Mesenchymal stem cell (in vitro differentiated cells and primary cell): ENCODE measurements around the gene MYL5.
"Not testable (repeated sequence)": the region's sequence is repeated elsewhere in the genome, so short reads cannot be mapped to it uniquely, and the experiment has no call there.

Experiments
- DNase-seq: peaks from one replicate; pipeline ENCODE4 v3.0.0-alpha.2; 2013
- H2AFZ ChIP-seq: one replicate; pipeline ENCODE4 v1.6.1; 2013; ENCODE audit warnings: low read depth, mild to moderate bottlenecking, control low read depth, inconsistent platforms, low read length, moderate library complexity
- H2AK5ac ChIP-seq: 2 replicates; pipeline ENCODE4 v1.6.1; 2013; ENCODE audit warnings: low read length, moderate library complexity, mild to moderate bottlenecking, inconsistent platforms; ENCODE audit not compliant: severe bottlenecking
- H2BK120ac ChIP-seq: one replicate; pipeline ENCODE4 v1.6.1; 2013; ENCODE audit warnings: low read depth, mild to moderate bottlenecking, inconsistent platforms, low read length, moderate library complexity
- H2BK12ac ChIP-seq, 2 experiments: one replicate each; pipeline ENCODE4 v1.6.1; 2013; ENCODE audit warnings: inconsistent platforms in 2 of 2, low read length in 2 of 2, mild to moderate bottlenecking in 2 of 2, moderate library complexity in 2 of 2, control low read depth in 1 of 2
- H2BK15ac ChIP-seq: one replicate; pipeline ENCODE4 v1.6.1; 2013; ENCODE audit warnings: mild to moderate bottlenecking, low read depth, inconsistent platforms; ENCODE audit not compliant: poor library complexity, severe bottlenecking
- H2BK5ac ChIP-seq: 2 replicates; pipeline ENCODE4 v1.6.1; 2013; ENCODE audit warnings: low read depth, mild to moderate bottlenecking, low read length, control low read depth, inconsistent platforms; ENCODE audit not compliant: poor library complexity, severe bottlenecking
- H3K14ac ChIP-seq, 2 experiments: one replicate each; pipeline ENCODE4 v1.6.1; 2013; ENCODE audit warnings: inconsistent platforms in 2 of 2, low read length in 2 of 2, control low read depth in 1 of 2, mild to moderate bottlenecking in 1 of 2, moderate library complexity in 1 of 2
- H3K18ac ChIP-seq, 2 experiments: one replicate each; pipeline ENCODE4 v1.6.1; 2013; ENCODE audit warnings: inconsistent platforms in 2 of 2, low read length in 2 of 2, control low read depth in 1 of 2, low read depth in 1 of 2, mild to moderate bottlenecking in 1 of 2
- H3K23ac ChIP-seq, 2 experiments: one replicate each; pipeline ENCODE4 v1.6.1; 2013; ENCODE audit warnings: inconsistent platforms in 2 of 2, low read length in 2 of 2, mild to moderate bottlenecking in 2 of 2, moderate library complexity in 2 of 2, control low read depth in 1 of 2
- H3K27ac ChIP-seq: 2 replicates; pipeline ENCODE4 v1.5.1; 2013; ENCODE audit warnings: mild to moderate bottlenecking, moderate library complexity, low read length, control low read depth, inconsistent platforms; ENCODE audit not compliant: poor library complexity, severe bottlenecking
- H3K27me3 ChIP-seq, 2 experiments: 2 replicates each; pipeline versions ENCODE4 v1.6.1 to v1.7.0; 2013; ENCODE audit warnings: low read length in 2 of 2, mild to moderate bottlenecking in 2 of 2, moderate library complexity in 2 of 2, control low read depth in 1 of 2, inconsistent platforms in 1 of 2; ENCODE audit not compliant: control insufficient read depth in 1 of 2, insufficient read depth in 1 of 2
- H3K36me3 ChIP-seq, 2 experiments: 2 replicates each; pipeline versions ENCODE4 v1.6.1 to v1.7.0; 2013; ENCODE audit warnings: low read length in 2 of 2, control low read depth in 1 of 2, inconsistent platforms in 1 of 2, low read depth in 1 of 2, mild to moderate bottlenecking in 1 of 2; ENCODE audit not compliant: insufficient read depth in 2 of 2, control insufficient read depth in 1 of 2
- H3K4ac ChIP-seq, 2 experiments: one replicate each; pipeline ENCODE4 v1.6.1; 2013; ENCODE audit warnings: inconsistent platforms in 2 of 2, low read length in 2 of 2, mild to moderate bottlenecking in 2 of 2, moderate library complexity in 2 of 2, control low read depth in 1 of 2, low read depth in 1 of 2
- H3K4me1 ChIP-seq: 2 replicates; pipeline ENCODE4 v1.6.1; 2013; ENCODE audit warnings: low read depth, low read length, control low read depth; ENCODE audit not compliant: control insufficient read depth, insufficient read depth
- H3K4me2 ChIP-seq: 2 replicates; pipeline ENCODE4 v1.6.1; 2013; ENCODE audit warnings: low read length, mild to moderate bottlenecking, inconsistent platforms; ENCODE audit not compliant: poor library complexity, severe bottlenecking
- H3K4me3 ChIP-seq, 2 experiments: 2 replicates each; pipeline versions ENCODE4 v1.5.1 to v1.7.0; 2013; ENCODE audit warnings: low read length in 2 of 2, mild to moderate bottlenecking in 2 of 2, control low read depth in 1 of 2, low read depth in 1 of 2; ENCODE audit not compliant: insufficient read depth in 1 of 2
- H3K79me1 ChIP-seq: replicated peaks from 2 replicates; pipeline ENCODE4 v1.6.1; 2013; ENCODE audit warnings: mild to moderate bottlenecking, control low read depth, low read length, inconsistent platforms; ENCODE audit not compliant: poor library complexity, severe bottlenecking
- H3K9ac ChIP-seq: 2 replicates; pipeline ENCODE4 v1.7.0; 2013; ENCODE audit warnings: mild to moderate bottlenecking, low read length, moderate library complexity
- H3K9me3 ChIP-seq: 2 replicates; pipeline ENCODE4 v1.7.0; 2013; ENCODE audit warnings: mild to moderate bottlenecking, low read length; ENCODE audit not compliant: control insufficient read depth
- H4K8ac ChIP-seq: one replicate; pipeline ENCODE4 v1.6.1; 2013; ENCODE audit warnings: inconsistent platforms, mild to moderate bottlenecking, low read length, moderate library complexity
- H4K91ac ChIP-seq: one replicate; pipeline ENCODE4 v1.6.1; 2013; ENCODE audit warnings: mild to moderate bottlenecking, low read length, inconsistent platforms
- WGBS: methylation state at CpG from one replicate; pipeline ENCODE4 v1.1.7; 2013; ENCODE audit warnings: mixed read lengths; 5-methylcytosine and 5-hydroxymethylcytosine counted together

MYL5 gene

GRCh38 chr4:704971-705277 is 30.6 kb downstream of the MYL5 start:
- peak overlapping the region; percentile 34 for H4K91ac ChIP-seq
- H2BK120ac ChIP-seq = no peak overlapping the region
- H3K23ac ChIP-seq = no peak overlapping the region
- H3K4ac ChIP-seq = no peak overlapping the region
- peaks cover 0 to 15% of the 10 kb centered on the region in 2 experiments for H3K27me3 ChIP-seq
- WGBS = 96% methylated on average over 1 of the region's 1 CpG
- H3K9me3 ChIP-seq = no peaks in the 10 kb centered on the region
- peak overlapping the region; percentile 1 to 9 for H3K18ac ChIP-seq
- peak overlapping the region; percentile 71 for H4K8ac ChIP-seq
- H3K9ac ChIP-seq = peak overlapping the region; percentile 91
- peaks cover 29% of the 10 kb centered on the region for H3K4me1 ChIP-seq
- H3K36me3 ChIP-seq = peaks cover 0 to 7% of the 10 kb centered on the region in 2 experiments
- no peak overlapping the region for H2AFZ ChIP-seq
- peak overlapping the region in 1 of 2 experiments; percentile 2 for H2BK12ac ChIP-seq
- peak overlapping the region; percentile 47 for H3K4me2 ChIP-seq
- H2AK5ac ChIP-seq = peak overlapping the region; percentile 30
- peak overlapping the region in 1 of 2 experiments; percentile 86 for H3K4me3 ChIP-seq
- H3K27ac ChIP-seq = no peak overlapping the region
- H3K14ac ChIP-seq = no peak overlapping the region
- peak overlapping the region; percentile 4 for H2BK15ac ChIP-seq
- H2BK5ac ChIP-seq = no peak overlapping the region
- peaks cover 3% of the 10 kb centered on the region for H3K79me1 ChIP-seq
- DNase-seq = no peak

- Histone ChIP-seq H3K79me1 (peaks cover 3% of the 10 kb centered on the region), H2AFZ (peak within 1 kb of the TSS; percentile 7), H3K23ac (peak within 1 kb of the TSS in 1 of 2 experiments; percentile 6), H3K4me2 (peak within 1 kb of the TSS; percentile 89), H3K36me3 (peaks cover 3 to 12% of the 10 kb centered on the region in 2 experiments), H3K9me3 (no peaks in the 10 kb centered on the region), H3K18ac (peak within 1 kb of the TSS; percentile 95 to 96), H2BK12ac (peak within 1 kb of the TSS in 1 of 2 experiments; percentile 2), H3K4me1 (peaks cover 31% of the 10 kb centered on the region), H3K14ac (peak within 1 kb of the TSS; percentile 92 to 96), H3K4me3 (peak within 1 kb of the TSS; percentile 90 to 91), H2BK5ac (peak within 1 kb of the TSS; percentile 88), H2AK5ac (peak within 1 kb of the TSS; percentile 30), H2BK120ac (peak within 1 kb of the TSS; percentile 65), H3K27me3 (peaks cover 0 to 15% of the 10 kb centered on the region in 2 experiments), H3K4ac (peak within 1 kb of the TSS; percentile 10 to 89), H4K8ac (peak within 1 kb of the TSS; percentile 71), H3K27ac (no peak within 1 kb of the TSS), H2BK15ac (peak within 1 kb of the TSS; percentile 4), H4K91ac (peak within 1 kb of the TSS; percentile 96), H3K9ac (peak within 1 kb of the TSS; percentile 99)
- peak; percentile 94 for DNase-seq
- WGBS = 4% methylated on average over 82 of the region's 82 CpGs
Observed at GRCh38 chr4:705278-706082, 31.1 kb downstream of the MYL5 start, which contains the start of gene PCGF3. TSS of gene PCGF3 (plus strand) at chr4:705832. CDS start at chr4:733681, 27,849 bp downstream.

- peak overlapping the region; percentile 2 for H2AK5ac ChIP-seq
- peak overlapping the region; percentile 10 to 89 for H3K4ac ChIP-seq
- peaks cover 34% of the 10 kb centered on the region for H3K4me1 ChIP-seq
- peak overlapping the region; percentile 68 for H3K4me2 ChIP-seq
- H4K8ac ChIP-seq = peak overlapping the region; percentile 5
- peak overlapping the region in 1 of 2 experiments; percentile 6 for H3K23ac ChIP-seq
- H2BK15ac ChIP-seq, H2BK12ac ChIP-seq, DNase-seq, H3K79me1 ChIP-seq, H3K9me3 ChIP-seq, H2AFZ ChIP-seq, H3K27ac ChIP-seq: not testable (repeated sequence)
- peak overlapping the region; percentile 65 for H2BK120ac ChIP-seq
- peak overlapping the region; percentile 96 for H4K91ac ChIP-seq
- peak overlapping the region; percentile 92 to 95 for H3K14ac ChIP-seq
- H3K4me3 ChIP-seq = peak overlapping the region; percentile 90 to 91
- WGBS = 13% methylated on average over 21 of the region's 21 CpGs
- peak overlapping the region; percentile 95 to 96 for H3K18ac ChIP-seq
- H3K27me3 ChIP-seq = peaks cover 0 to 15% of the 10 kb centered on the region in 2 experiments
- peak overlapping the region; percentile 99 for H3K9ac ChIP-seq
- peak overlapping the region; percentile 88 for H2BK5ac ChIP-seq
- H3K36me3 ChIP-seq = peaks cover 3 to 16% of the 10 kb centered on the region in 2 experiments
Observed at GRCh38 chr4:706083-706633, 31.8 kb downstream of the MYL5 start.
